ENCODE measurements around the gene GUK1. TPM values are rescaled to one million over a fixed set of nuclear protein-coding genes. Genes with fewer than 3 reads are reported as not detected.

The GUK1 gene
- total and polyA plus RNA-seq, 2 experiments from 2014 or later = 87.5 to 121 TPM

Small RNA genes within 50 kb of the gene (microRNA-seq; reads per million reads assigned to microRNA genes)
- 0.66 reads per million for gene MIR3620

Small RNA genes within 50 kb of the gene (small RNA-seq; reads per million reads assigned to genes)
- not detected for gene AL359510.1 (ENCODE audit: low replicate concordance)

Other genes with a start within 250 kb of the GUK1 start
- gene WNT9A, start 192.3 kb upstream of the GUK1 start, total RNA-seq (2014; rRNA removed; shearing (Covaris generic)) = 1.8 and 2.0 TPM in 2 replicates
- 0.06 and 0.07 TPM in 2 replicates for gene WNT9A, start 192.3 kb upstream of the GUK1 start, polyA plus RNA-seq (2016; fragmentation: Nextera tagmentation; extraction: Ambion mirVana)
- gene WNT3A, start 133.3 kb upstream of the GUK1 start, total RNA-seq (2014; rRNA removed; shearing (Covaris generic)) = 0.07 and 0.12 TPM in 2 replicates
- 0.40 and 0.65 TPM in 2 replicates for gene WNT3A, start 133.3 kb upstream of the GUK1 start, polyA plus RNA-seq (2016; fragmentation: Nextera tagmentation; extraction: Ambion mirVana)
- 199 and 210 TPM in 2 replicates for gene ARF1, start 57.6 kb upstream of the GUK1 start, total RNA-seq (2014; rRNA removed; shearing (Covaris generic))
- gene ARF1, start 57.6 kb upstream of the GUK1 start, polyA plus RNA-seq (2016; fragmentation: Nextera tagmentation; extraction: Ambion mirVana) = 292 and 306 TPM in 2 replicates
- 11.3 and 14.0 TPM in 2 replicates for gene C1orf35, start 37.0 kb upstream of the GUK1 start, total RNA-seq (2014; rRNA removed; shearing (Covaris generic))
- gene C1orf35, start 37.0 kb upstream of the GUK1 start, polyA plus RNA-seq (2016; fragmentation: Nextera tagmentation; extraction: Ambion mirVana) = 67.6 and 75.9 TPM in 2 replicates
- 81.2 and 92.4 TPM in 2 replicates for gene MRPL55, start 31.0 kb upstream of the GUK1 start, total RNA-seq (2014; rRNA removed; shearing (Covaris generic))
- 172 and 182 TPM in 2 replicates for gene MRPL55, start 31.0 kb upstream of the GUK1 start, polyA plus RNA-seq (2016; fragmentation: Nextera tagmentation; extraction: Ambion mirVana)
- 0.58 and 1.2 TPM in 2 replicates for gene GJC2, start 9.7 kb downstream of the GUK1 start, total RNA-seq (2014; rRNA removed; shearing (Covaris generic))
- gene GJC2, start 9.7 kb downstream of the GUK1 start, polyA plus RNA-seq (2016; fragmentation: Nextera tagmentation; extraction: Ambion mirVana) = 0.15 and 0.23 TPM in 2 replicates
- 7.3 and 10.3 TPM in 2 replicates for gene IBA57, start 25.5 kb downstream of the GUK1 start, total RNA-seq (2014; rRNA removed; shearing (Covaris generic))
- gene IBA57, start 25.5 kb downstream of the GUK1 start, polyA plus RNA-seq (2016; fragmentation: Nextera tagmentation; extraction: Ambion mirVana) = 1.1 TPM in 2 replicates
- gene OBSCN, start 67.8 kb downstream of the GUK1 start, total RNA-seq (2014; rRNA removed; shearing (Covaris generic)) = 21.5 and 38.5 TPM in 2 replicates
- 8.4 and 9.6 TPM in 2 replicates for gene OBSCN, start 67.8 kb downstream of the GUK1 start, polyA plus RNA-seq (2016; fragmentation: Nextera tagmentation; extraction: Ambion mirVana)

Measured in GM23338 (cell line).